Ramos (cell line): ENCODE data around the gene PRKACB.
"Not testable (repeated sequence)": the region's sequence is repeated elsewhere in the genome, so short reads cannot be mapped to it uniquely, and the experiment has no call there.

Source experiments
- in situ Hi-C: fragments of 300-500 bp; cut with MboI; formaldehyde crosslinking; loops from one replicate; pipeline ENCODE4 v1.14.3; 2022; ENCODE audit warnings: low sequenced_read_pairs; ENCODE audit not compliant: unreplicated experiment

Gene PRKACB

GRCh38 chr1:84208935-84209334, 64.9 kb downstream of the PRKACB start:
- in situ Hi-C loops, result no loop called here

- in situ Hi-C loops, result no loop called here
Observed at GRCh38 chr1:84214115-84214956, 70.3 kb downstream of the PRKACB start.

- in situ Hi-C loops, result no loop called here
Observed at GRCh38 chr1:84217239-84217638, 73.2 kb downstream of the PRKACB start.

- in situ Hi-C loops, result no loop called here
Observed at GRCh38 chr1:84223751-84224432, 79.8 kb downstream of the PRKACB start.

- in situ Hi-C loops, result no loop called here
Observed at GRCh38 chr1:84224905-84225304, 80.8 kb downstream of the PRKACB start.

GRCh38 chr1:84225646-84226045, 81.6 kb downstream of the PRKACB start:
- in situ Hi-C loops, result no loop called here

GRCh38 chr1:84232676-84233075, 88.6 kb downstream of the PRKACB start:
- in situ Hi-C loops, result not testable (repeated sequence)

- in situ Hi-C loops, result no loop called here
Observed at GRCh38 chr1:84236256-84236655, 92.2 kb downstream of the PRKACB start.

- in situ Hi-C loops, result no loop called here
Observed at GRCh38 chr1:84242641-84243040, 98.6 kb downstream of the PRKACB start.

- in situ Hi-C loops, result no loop called here
Observed at GRCh38 chr1:84245563-84245962, 101.5 kb downstream of the PRKACB start.

GRCh38 chr1:84246213-84246612, 102.1 kb downstream of the PRKACB start:
- in situ Hi-C loops, result no loop called here

- in situ Hi-C loops, result no loop called here
Observed at GRCh38 chr1:84247425-84248220, 103.6 kb downstream of the PRKACB start.

GRCh38 chr1:84250668-84251067, 106.6 kb downstream of the PRKACB start:
- in situ Hi-C loops, result no loop called here

GRCh38 chr1:84253036-84253435, 109.0 kb downstream of the PRKACB start:
- in situ Hi-C loops, result no loop called here

GRCh38 chr1:84253891-84254290, 109.8 kb downstream of the PRKACB start:
- in situ Hi-C loops, result no loop called here

GRCh38 chr1:84254703-84255238, 110.7 kb downstream of the PRKACB start:
- in situ Hi-C loops, result no loop called here

- in situ Hi-C loops, result no loop called here
Observed at GRCh38 chr1:84255582-84255981, 111.5 kb downstream of the PRKACB start.

- in situ Hi-C loops, result no loop called here
Observed at GRCh38 chr1:84257617-84258016, 113.5 kb downstream of the PRKACB start.

GRCh38 chr1:84259376-84259775, 115.3 kb downstream of the PRKACB start:
- in situ Hi-C loops, result no loop called here

- in situ Hi-C loops, result no loop called here
Observed at GRCh38 chr1:84259989-84260388, 115.9 kb downstream of the PRKACB start.
